CD4-positive, CD25-positive, alpha-beta regulatory T cell (primary cell): Measurements from ENCODE around the gene SIPA1L3. TPM values are rescaled to one million over a fixed set of nuclear protein-coding genes. Genes with fewer than 3 reads are reported as not detected.

ENCODE experiments used
- ATAC-seq, 2 donors: fragments of 150-1000 bp; cut with Tn5 transposase; one replicate each; pipeline ENCODE4 v1.10.0; 2021; ENCODE audit warnings: low read depth in 2 of 2, moderate number of reproducible peaks in 2 of 2, moderate library complexity in 1 of 2
- DNase-seq, 3 donors: peaks; one replicate each; pipeline versions ENCODE4 v3.0.0 to v3.0.0-alpha.2; 2012 to 2022; ENCODE audit warnings: mixed read lengths in 1 of 3
- H3K27ac ChIP-seq: one replicate; pipeline ENCODE4 v1.7.0; 2013; ENCODE audit warnings: mild to moderate bottlenecking, low read length; ENCODE audit not compliant: insufficient read depth, poor library complexity, severe bottlenecking
- H3K27me3 ChIP-seq: one replicate; pipeline ENCODE4 v1.7.0; 2013; ENCODE audit warnings: low read length; ENCODE audit not compliant: control insufficient read depth, insufficient read depth
- H3K36me3 ChIP-seq: one replicate; pipeline ENCODE4 v1.7.0; 2013; ENCODE audit warnings: mild to moderate bottlenecking, low read length, moderate library complexity; ENCODE audit not compliant: control insufficient read depth, insufficient read depth
- H3K4me1 ChIP-seq: 2 replicates; pipeline ENCODE4 v1.7.0; 2013; ENCODE audit warnings: mild to moderate bottlenecking, low read length; ENCODE audit not compliant: insufficient read depth, control insufficient read depth, poor library complexity, severe bottlenecking
- H3K4me3 ChIP-seq: one replicate; pipeline ENCODE4 v1.7.0; 2013; ENCODE audit warnings: low read depth, mild to moderate bottlenecking, low read length, moderate library complexity
- H3K9me3 ChIP-seq, 2 experiments: 1 replicate in 1 of 2; 2 replicates in 1 of 2; pipeline ENCODE4 v1.7.0; 2013; ENCODE audit warnings: low read length in 2 of 2, mild to moderate bottlenecking in 1 of 2, moderate library complexity in 1 of 2; ENCODE audit not compliant: control insufficient read depth in 2 of 2
- H3K27ac Mint-ChIP-seq, 3 donors: one replicate each; pipeline ENCODE4 v1.8.0; 2020 to 2022; ENCODE audit warnings: mild to moderate bottlenecking in 3 of 3, mixed read lengths in 3 of 3, moderate library complexity in 2 of 3
- H3K27me3 Mint-ChIP-seq: one replicate; pipeline ENCODE4 v1.8.0; 2022; ENCODE audit warnings: mild to moderate bottlenecking, mixed read lengths
- H3K36me3 Mint-ChIP-seq: one replicate; pipeline ENCODE4 v1.8.0; 2020; ENCODE audit warnings: mixed read lengths
- H3K4me1 Mint-ChIP-seq, 4 donors: one replicate each; pipeline ENCODE4 v1.8.0; 2020 to 2022; ENCODE audit warnings: mixed read lengths in 4 of 4, mild to moderate bottlenecking in 1 of 4
- H3K4me3 Mint-ChIP-seq, 4 donors: one replicate each; pipeline ENCODE4 v1.8.0; 2020 to 2022; ENCODE audit warnings: mild to moderate bottlenecking in 4 of 4, mixed read lengths in 4 of 4, moderate library complexity in 3 of 4
- H3K9me3 Mint-ChIP-seq, 7 donors: one replicate each; pipeline ENCODE4 v1.8.0; 2020 to 2022; ENCODE audit warnings: mixed read lengths in 7 of 7, mild to moderate bottlenecking in 3 of 7, moderate library complexity in 2 of 7
- polyA plus RNA-seq, 4 donors: library from polyadenylated mRNA; unstranded; fragments of 300-500 nt; fragmentation: Illumina TruSeq; gene quantifications; one replicate each; pipeline ENCODE4 v1.2.3, GENCODE V29; 2021
- total RNA-seq: library from RNA; stranded (reverse); gene quantifications from one replicate; pipeline ENCODE4 v1.2.3, GENCODE V29; 2022

Gene SIPA1L3
- total and polyA plus RNA-seq, 5 donors from 2014 or later: 0.41 to 27.6 (median 1.7) TPM

DNA sequence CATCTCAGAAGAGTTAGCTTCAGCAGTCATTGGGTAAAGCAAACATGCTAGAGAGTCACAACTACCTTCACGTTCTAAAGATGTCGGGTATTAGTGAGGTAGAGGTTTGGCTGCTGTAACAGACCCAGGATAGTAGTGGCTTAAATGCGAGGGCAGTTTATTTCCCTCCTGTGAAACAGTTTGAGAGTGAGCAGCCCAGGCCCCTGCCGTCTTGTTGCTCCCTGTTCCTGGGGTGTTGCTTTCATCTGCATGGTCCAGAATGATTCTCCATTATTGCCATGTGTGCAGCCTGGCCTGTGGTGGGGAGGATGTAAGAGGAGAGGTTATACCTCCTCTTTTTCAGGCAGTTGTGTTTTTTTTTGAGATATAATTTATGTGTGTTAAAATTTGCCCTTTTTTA, 63.7 kb downstream of the SIPA1L3 start:
- ATAC-seq: no peak
- Mint-ChIP-seq H3K27ac (no peak overlapping the region), H3K36me3 (peaks cover 19% of the 10 kb centered on the region)

DNA sequence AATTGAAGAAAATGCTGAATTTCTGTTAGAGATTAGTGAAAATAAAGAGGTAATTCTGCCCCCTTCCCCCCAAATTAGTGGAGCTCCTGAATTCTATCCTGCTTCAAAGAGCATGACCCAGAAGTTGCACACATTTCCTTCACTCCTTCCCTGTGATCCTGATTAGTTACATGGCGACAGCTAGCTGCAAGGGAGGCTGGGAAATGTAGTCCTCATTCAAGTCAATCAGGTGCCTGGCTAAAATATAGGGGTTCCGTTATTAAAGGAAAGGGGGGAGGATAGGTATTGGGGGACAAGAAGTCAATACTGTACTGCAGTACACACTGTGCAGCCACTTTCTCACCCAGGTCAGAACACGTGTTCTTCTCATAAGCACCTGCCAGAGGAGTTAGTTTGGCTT, 65.8 kb downstream of the SIPA1L3 start:
- Mint-ChIP-seq H3K9me3 (peaks cover 0 to 24% (median 4%) of the 10 kb centered on the region in 7 donors), H3K27ac (no peak overlapping the region), H3K4me1 (peaks cover 0 to 4% (median 1%) of the 10 kb centered on the region in 4 donors), H3K4me3 (no peak overlapping the region), H3K36me3 (peaks cover 13% of the 10 kb centered on the region), H3K27me3 (no peaks in the 10 kb centered on the region)
- no peak for ATAC-seq
- DNase-seq: no peak
- no peaks in the 10 kb centered on the region for H3K27me3 ChIP-seq
- H3K4me3 ChIP-seq: no peak overlapping the region
- H3K27ac ChIP-seq: no peak overlapping the region
- H3K4me1 ChIP-seq: no peaks in the 10 kb centered on the region
- no peaks in the 10 kb centered on the region for H3K36me3 ChIP-seq
- peaks cover 11 to 18% of the 10 kb centered on the region in 2 experiments for H3K9me3 ChIP-seq

More for the DNA sequence above, 63.7 kb downstream of the SIPA1L3 start:
- Mint-ChIP-seq H3K4me3 (no peak overlapping the region), H3K4me1 (peaks cover 0 to 4% (median 1%) of the 10 kb centered on the region in 4 donors), H3K27me3 (no peaks in the 10 kb centered on the region), H3K9me3 (peaks cover 0 to 24% (median 4%) of the 10 kb centered on the region in 7 donors)
- H3K27ac ChIP-seq: no peak overlapping the region
- H3K4me1 ChIP-seq: no peaks in the 10 kb centered on the region
- H3K27me3 ChIP-seq: no peaks in the 10 kb centered on the region
- H3K4me3 ChIP-seq: no peak overlapping the region
- peaks cover 11 to 18% of the 10 kb centered on the region in 2 experiments for H3K9me3 ChIP-seq
- no peaks in the 10 kb centered on the region for H3K36me3 ChIP-seq
- no peak for DNase-seq

- Histone ChIP-seq H3K27ac (no peak overlapping the region), H3K27me3 (no peaks in the 10 kb centered on the region), H3K4me1 (no peaks in the 10 kb centered on the region), H3K36me3 (no peaks in the 10 kb centered on the region), H3K9me3 (peaks cover 11 to 18% of the 10 kb centered on the region in 2 experiments), H3K4me3 (no peak overlapping the region)
- no peak for DNase-seq
- Mint-ChIP-seq H3K4me1 (peaks cover 0 to 4% (median 2%) of the 10 kb centered on the region in 4 donors), H3K4me3 (no peak overlapping the region), H3K27ac (no peak overlapping the region), H3K27me3 (no peaks in the 10 kb centered on the region), H3K36me3 (peaks cover 10% of the 10 kb centered on the region), H3K9me3 (peaks cover 0 to 20% (median 4%) of the 10 kb centered on the region in 7 donors)
- no peak for ATAC-seq
Observed at GRCh38 chr19:37973666-37974065, 66.7 kb downstream of the SIPA1L3 start.

- H3K27ac Mint-ChIP-seq: no peak overlapping the region
- Histone ChIP-seq H3K36me3 (no peaks in the 10 kb centered on the region), H3K9me3 (peaks cover 11 to 14% of the 10 kb centered on the region in 2 experiments), H3K4me3 (no peak overlapping the region), H3K27ac (no peak overlapping the region), H3K27me3 (no peaks in the 10 kb centered on the region), H3K4me1 (no peaks in the 10 kb centered on the region)
- H3K27me3 Mint-ChIP-seq: no peaks in the 10 kb centered on the region
- ATAC-seq (no peak), DNase-seq (no peak)
- H3K4me1 Mint-ChIP-seq: peaks cover 0 to 3% (median under 1%) of the 10 kb centered on the region in 4 donors
- H3K4me3 Mint-ChIP-seq: no peak overlapping the region
- H3K36me3 Mint-ChIP-seq: peaks cover 10% of the 10 kb centered on the region
- peaks cover 0 to 13% (median 3%) of the 10 kb centered on the region in 7 donors for H3K9me3 Mint-ChIP-seq
Observed at GRCh38 chr19:37975071-37975470, 68.1 kb downstream of the SIPA1L3 start.

DNA sequence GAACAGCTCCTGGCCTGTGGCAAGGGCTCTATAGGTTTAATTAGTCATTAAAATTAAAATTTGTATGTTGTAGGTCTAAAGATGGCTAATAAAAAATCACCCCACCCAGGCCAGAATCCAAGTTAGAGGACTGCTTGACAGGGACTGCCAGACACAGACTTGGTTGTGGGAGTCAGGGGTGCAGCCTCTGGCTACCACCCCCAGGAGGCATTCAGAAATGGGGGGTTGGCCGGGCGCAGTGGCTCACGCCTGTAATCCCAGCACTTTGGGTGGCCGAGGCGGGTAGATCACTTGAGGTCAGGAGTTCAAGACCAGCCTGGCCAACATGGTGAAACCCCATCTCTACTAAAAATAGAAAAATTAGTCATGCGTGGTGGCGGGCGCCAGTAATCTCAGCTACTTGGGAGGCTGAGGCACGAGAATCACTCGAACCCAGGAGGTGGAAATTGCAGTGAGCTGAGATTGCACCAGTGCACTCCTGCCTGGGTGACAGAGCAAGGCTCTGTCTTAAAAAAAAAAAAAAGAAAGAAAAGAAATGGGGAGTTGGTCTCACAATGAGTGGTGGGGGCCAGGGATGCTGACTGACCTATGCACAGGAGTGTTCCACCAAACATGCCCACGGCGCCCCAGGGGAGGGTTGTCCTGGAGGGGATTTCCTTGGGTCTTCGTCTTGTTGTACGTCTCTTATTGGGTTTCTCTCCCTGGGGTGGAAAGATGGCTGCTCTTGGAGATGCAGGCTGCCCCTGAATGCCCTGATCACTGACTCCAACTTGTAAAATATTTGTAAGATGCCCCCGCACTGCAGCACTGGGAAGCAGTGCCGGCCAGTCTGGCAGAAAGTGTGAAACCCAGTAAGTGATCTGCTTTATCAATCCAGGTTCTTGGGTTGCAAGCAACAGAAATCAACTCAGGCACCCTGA, 68.8 kb downstream of the SIPA1L3 start:
- H3K36me3 Mint-ChIP-seq: peaks cover 12% of the 10 kb centered on the region
- Histone ChIP-seq H3K4me3 (no peak overlapping the region), H3K27me3 (no peaks in the 10 kb centered on the region), H3K36me3 (no peaks in the 10 kb centered on the region), H3K4me1 (no peaks in the 10 kb centered on the region), H3K9me3 (peaks cover 5 to 6% of the 10 kb centered on the region in 2 experiments), H3K27ac (no peak overlapping the region)
- DNase-seq: no peak
- peaks cover 0 to 9% (median 3%) of the 10 kb centered on the region in 7 donors for H3K9me3 Mint-ChIP-seq
- H3K27me3 Mint-ChIP-seq: no peaks in the 10 kb centered on the region
- H3K4me3 Mint-ChIP-seq: no peak overlapping the region
- peaks cover 0 to 4% (median 1%) of the 10 kb centered on the region in 4 donors for H3K4me1 Mint-ChIP-seq
- ATAC-seq: no peak
- no peak overlapping the region for H3K27ac Mint-ChIP-seq

GRCh38 chr19:37977391-37977790, 70.4 kb downstream of the SIPA1L3 start:
- H3K9me3 ChIP-seq: no peaks in the 10 kb centered on the region
- ATAC-seq: no peak
- H3K36me3 Mint-ChIP-seq: peaks cover 7% of the 10 kb centered on the region

GRCh38 chr19:37977992-37978391, 71.0 kb downstream of the SIPA1L3 start:
- Histone ChIP-seq H3K27ac (no peak overlapping the region), H3K4me1 (no peaks in the 10 kb centered on the region), H3K36me3 (no peaks in the 10 kb centered on the region), H3K4me3 (no peak overlapping the region), H3K27me3 (no peaks in the 10 kb centered on the region), H3K9me3 (no peaks in the 10 kb centered on the region)
- DNase-seq (no peak), ATAC-seq (no peak)
- H3K27ac Mint-ChIP-seq: peak overlapping the region in 1 of 3 donors; percentile 2
- no peaks in the 10 kb centered on the region for H3K9me3 Mint-ChIP-seq
- H3K36me3 Mint-ChIP-seq: peaks cover 7% of the 10 kb centered on the region
- H3K4me3 Mint-ChIP-seq: no peak overlapping the region
- H3K4me1 Mint-ChIP-seq: peaks cover 0 to 11% (median 1%) of the 10 kb centered on the region in 4 donors
- no peaks in the 10 kb centered on the region for H3K27me3 Mint-ChIP-seq

More at GRCh38 chr19:37977391-37977790, 70.4 kb downstream of the SIPA1L3 start:
- H3K4me1 ChIP-seq: no peaks in the 10 kb centered on the region
- H3K36me3 ChIP-seq: no peaks in the 10 kb centered on the region
- H3K27ac Mint-ChIP-seq: no peak overlapping the region
- H3K27ac ChIP-seq: no peak overlapping the region
- H3K4me3 ChIP-seq: no peak overlapping the region
- H3K9me3 Mint-ChIP-seq: no peaks in the 10 kb centered on the region
- no peak overlapping the region for H3K4me3 Mint-ChIP-seq
- DNase-seq: no peak
- no peaks in the 10 kb centered on the region for H3K27me3 ChIP-seq
- H3K4me1 Mint-ChIP-seq: peaks cover 0 to 11% (median 1%) of the 10 kb centered on the region in 4 donors
- H3K27me3 Mint-ChIP-seq: no peaks in the 10 kb centered on the region
